HG02642 (cell line): Measurements from ENCODE around the gene KRTAP12-4.
"Not testable (repeated sequence)": the region's sequence is repeated elsewhere in the genome, so short reads cannot be mapped to it uniquely, and the experiment has no call there.

ENCODE experiments used
- ATAC-seq: cut with Tn5 transposase; IDR thresholded peaks from one replicate; pipeline ENCODE4 v1.9.1; 2021; ENCODE audit warnings: mild to moderate bottlenecking; ENCODE audit not compliant: unreplicated experiment, poor library complexity

The KRTAP12-4 gene, protein sequence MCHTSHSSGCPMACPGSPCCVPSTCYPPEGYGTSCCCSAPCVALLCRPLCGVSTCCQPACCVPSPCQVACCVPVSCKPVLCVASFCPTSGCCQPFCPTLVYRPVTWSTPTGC

DNA sequence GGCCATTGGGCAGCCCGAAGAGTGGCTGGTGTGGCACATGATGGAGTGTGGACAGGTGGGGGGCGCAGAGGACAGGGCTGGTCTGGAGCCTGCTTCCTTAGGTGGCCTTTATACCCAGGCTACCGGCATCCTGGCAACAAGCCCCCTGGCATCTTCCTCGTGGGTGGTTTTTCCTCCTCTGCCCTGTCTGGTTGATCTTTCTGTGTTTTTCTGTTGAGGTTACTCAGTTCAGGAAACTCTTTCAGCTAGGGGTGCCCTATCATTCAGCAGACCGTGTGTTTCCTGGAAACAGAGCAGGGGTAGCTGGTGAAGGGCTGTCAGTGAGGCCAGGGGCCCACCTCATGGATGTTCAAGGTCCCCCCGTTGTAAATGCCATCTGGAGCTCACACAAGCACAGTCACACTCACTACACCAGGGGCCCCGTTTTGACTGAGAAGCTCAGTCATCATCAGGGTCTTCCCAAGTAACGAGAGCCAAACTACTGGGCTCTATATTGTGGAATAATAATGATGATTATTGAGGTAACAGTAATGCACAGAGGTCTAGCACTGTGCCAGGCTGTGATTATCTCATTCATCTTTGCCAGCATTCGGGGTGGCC lies at the start of gene KRTAP12-4:
TSS of gene KRTAP12-4 (minus strand) at position 84 of the 600 bp plus-strand sequence. CDS start at position 39, 45 bp downstream.
- ATAC-seq: no peak

DNA sequence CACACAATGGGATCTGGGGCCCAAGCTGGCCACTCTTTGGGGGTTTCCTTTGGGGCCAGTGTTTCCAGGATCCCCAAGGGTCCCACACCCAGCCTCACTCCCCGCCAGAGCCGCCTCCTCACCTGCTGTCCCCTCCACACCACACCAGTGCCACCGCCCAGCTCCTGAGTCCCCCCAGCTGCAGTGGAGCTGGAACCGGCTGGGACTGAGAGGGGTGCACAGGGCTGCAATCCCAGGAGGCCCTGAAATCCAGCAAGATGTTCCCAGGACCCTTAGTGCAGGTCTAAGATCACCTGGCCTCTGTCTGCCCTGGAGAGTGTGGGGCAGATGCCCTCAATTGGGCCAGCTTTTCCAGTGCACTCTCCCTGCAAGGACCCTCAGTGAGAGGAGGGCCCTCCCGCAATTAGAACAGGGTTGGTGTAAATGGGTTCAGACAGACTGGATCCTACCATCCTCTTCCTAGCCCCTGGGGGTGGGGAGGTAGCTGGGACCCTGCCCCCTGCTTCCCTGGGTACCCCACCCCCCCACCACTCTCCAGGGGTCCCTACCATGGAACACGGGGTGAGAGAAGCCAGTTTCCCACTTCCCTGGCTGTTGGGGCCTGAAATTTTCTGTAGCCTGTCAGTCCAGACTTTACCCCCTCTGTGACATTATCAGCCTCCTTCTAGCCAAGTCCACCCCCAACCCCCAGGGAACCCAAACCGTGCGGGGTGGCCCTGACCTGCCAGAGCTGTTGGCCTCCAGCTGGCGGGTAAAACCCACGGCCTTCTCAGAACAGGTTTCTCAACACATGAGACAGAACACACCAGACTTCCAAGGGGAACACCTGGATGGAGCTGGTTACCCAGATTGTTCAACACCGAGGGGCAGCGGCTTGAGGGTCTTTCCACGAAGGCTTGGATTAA lies 49.5 kb upstream of the KRTAP12-4 start:
- ATAC-seq: no peak

DNA sequence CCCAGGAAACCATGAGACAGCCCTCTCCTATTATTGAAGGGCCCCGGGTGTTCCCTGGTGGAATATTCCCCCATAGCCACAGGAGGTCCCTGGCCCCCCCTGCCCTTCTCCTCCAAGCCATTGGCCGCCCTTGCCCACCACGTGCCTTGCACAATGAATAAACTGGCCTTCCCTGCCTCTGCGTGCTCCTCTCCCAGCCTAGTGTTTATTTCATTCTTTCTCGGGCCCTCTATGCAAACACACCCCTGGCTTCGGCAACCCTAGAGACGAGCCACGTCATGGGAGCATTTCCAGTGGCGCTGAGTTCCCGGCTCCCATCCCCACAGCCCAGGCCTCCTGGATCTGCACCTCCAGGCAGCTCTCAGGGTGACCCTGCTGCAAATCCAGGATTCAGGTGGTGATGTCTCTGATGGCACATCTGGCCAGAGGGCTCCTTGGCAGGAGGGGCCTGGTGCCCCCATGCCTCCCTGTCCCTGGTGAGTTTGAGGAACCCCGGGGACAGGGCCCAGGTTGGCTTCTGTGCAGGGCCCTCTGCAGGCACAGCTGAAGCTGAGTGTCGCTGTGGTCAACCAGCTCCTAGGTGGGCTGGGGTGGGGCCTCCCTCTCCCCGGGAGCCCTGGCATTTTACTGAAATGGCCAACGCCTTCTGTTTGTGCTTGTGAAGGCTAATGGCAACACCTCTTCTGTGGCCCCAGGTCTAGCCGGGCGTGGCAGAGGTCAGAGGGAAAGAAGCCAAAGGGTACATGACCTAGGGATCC lies 48.7 kb upstream of the KRTAP12-4 start:
- no peak for ATAC-seq

DNA sequence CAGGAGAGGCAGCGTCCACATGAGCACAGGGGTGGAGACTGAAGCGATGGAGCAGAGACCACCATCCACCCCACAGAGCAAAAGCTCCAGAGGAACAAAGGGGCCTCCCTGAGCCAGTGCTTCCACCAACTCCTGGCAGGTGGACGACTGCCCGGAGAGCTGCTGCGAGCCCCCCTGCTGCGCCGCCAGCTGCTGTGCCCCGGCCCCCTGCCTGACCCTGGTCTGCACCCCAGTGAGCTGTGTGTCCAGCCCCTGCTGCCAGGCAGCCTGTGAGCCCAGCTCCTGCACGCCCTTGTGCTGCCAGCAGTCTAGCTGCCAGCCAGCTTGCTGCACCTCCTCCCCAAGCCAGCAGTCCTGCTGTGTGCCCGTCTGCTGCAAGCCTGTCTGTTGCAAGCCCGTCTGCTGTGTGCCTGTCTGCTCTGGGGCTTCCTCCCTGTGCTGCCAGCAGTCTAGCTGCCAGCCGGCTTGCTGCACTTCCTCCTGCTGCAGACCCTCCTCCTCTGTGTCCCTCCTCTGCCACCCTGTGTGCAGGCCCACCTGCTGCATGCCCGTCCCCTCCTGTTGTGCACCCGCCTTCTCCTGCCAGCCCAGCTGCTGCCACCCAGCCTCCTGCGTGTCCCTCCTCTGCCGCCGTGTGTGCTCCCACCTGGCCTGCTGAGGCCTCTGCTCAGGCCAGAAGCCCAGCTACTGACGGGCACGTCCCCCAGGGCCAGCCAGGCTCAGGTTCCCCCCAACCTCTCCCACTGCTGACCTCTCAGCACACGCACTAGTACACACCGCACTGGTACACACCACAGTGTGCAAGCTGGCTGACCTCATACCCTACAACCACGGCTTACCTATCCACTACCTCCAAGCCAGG lies 47.9 kb upstream of the KRTAP12-4 start:
- ATAC-seq: no peak

DNA sequence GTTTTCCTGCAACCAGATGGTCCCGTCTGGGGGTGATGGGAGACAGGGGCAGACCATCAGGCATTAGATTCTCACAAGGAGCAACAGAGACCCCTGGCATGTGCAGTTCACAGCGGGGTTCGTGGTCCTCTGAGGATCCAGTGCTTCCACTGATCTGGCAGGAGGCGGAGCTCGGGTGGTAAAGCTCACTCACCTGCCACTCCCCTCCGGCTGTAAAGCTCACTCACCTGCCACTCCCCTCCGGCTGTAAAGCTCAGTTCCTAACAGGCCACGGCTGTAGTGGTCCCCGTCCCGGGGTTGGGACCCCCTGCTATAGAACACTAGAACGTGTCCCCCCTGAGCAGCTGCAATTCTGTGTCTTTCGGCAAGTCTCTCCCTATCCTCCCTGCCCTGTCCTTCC lies 47.1 kb upstream of the KRTAP12-4 start:
- no peak for ATAC-seq

DNA sequence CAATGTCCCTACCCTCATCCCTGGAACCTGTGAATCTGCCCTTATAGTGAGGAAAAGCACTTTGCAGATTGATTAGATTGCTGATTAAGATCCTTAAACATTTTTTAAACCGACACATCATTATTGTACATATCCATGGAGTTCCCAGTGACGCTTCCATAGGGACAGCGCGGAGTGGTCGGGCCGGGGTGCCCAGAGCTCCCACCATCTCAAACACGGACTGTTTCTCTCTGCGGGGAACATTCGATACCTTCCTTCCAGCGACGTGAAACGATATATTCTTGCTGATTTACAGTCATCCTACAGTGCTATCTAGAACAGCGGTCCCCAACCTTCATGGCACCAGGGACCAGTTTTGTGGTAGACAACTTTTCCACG lies 46.6 kb upstream of the KRTAP12-4 start:
- no peak for ATAC-seq

DNA sequence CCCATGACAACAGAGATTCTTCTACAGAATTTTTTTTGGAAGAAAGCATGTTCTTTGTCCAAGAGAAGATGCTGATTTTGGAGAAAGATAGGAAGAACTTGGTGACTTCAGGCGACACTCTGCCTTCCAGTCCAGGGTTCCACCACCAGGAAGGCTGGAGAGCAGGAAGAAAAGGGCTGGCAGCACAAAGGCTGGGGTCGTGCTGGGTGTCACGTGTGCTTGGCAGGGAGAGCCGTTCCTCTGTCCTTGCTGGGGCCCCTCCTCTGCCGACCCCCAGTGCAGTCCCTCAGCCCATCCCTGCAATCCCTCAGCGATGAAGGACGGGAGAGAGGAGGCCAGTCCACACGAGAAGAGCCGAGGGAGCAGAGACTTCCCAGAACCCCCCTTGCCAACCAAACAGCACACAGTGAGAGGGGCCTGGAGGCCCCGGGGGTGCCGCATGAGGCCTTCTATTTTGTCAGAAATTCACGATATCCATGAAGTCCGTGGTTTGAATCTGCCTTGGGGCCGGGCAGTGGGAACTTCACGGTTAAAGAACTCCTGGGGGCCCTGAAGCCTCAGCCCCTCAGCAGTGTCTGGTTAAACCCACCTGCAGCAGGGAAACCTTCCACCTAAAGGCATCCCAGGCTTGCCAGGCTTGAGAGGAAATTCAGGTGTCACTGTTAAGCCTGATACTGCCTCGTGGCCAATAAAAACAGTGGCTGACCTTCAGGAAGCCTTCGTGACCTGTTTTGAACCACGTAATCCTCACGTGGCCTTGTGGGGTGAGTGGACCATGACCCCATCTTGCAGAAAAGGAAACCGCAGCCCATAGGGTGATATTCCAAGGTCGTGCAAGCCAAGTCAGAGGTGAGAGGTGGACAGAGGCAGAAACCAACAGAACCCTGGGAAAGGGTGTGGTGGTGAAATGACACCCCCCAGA lies 45.9 kb upstream of the KRTAP12-4 start:
- no peak for ATAC-seq

DNA sequence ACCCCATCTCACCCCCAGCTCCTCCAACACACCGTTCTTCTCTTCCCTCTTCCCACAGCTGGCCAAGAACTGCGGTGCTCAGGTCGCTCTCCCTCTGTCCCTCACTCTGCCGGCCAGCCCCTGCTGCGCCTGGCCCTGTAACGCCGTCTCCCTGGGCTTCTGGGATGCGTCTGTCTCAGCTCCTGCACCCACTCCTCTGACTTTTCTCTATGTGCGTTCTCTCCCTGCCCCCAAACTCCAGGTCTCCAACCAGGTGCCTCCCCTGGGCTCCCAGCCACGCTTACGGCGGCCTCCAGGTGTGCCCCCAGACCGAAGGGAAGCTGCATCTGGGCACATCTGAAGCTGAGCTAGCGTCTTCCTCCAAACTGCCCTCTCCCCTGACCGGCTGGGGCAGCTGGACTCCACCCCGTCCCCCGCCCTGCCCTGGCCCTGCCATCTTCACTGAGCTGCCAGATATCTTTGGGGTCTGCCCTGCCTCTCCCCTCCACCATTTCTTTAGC lies 45.1 kb upstream of the KRTAP12-4 start:
- ATAC-seq: no peak

DNA sequence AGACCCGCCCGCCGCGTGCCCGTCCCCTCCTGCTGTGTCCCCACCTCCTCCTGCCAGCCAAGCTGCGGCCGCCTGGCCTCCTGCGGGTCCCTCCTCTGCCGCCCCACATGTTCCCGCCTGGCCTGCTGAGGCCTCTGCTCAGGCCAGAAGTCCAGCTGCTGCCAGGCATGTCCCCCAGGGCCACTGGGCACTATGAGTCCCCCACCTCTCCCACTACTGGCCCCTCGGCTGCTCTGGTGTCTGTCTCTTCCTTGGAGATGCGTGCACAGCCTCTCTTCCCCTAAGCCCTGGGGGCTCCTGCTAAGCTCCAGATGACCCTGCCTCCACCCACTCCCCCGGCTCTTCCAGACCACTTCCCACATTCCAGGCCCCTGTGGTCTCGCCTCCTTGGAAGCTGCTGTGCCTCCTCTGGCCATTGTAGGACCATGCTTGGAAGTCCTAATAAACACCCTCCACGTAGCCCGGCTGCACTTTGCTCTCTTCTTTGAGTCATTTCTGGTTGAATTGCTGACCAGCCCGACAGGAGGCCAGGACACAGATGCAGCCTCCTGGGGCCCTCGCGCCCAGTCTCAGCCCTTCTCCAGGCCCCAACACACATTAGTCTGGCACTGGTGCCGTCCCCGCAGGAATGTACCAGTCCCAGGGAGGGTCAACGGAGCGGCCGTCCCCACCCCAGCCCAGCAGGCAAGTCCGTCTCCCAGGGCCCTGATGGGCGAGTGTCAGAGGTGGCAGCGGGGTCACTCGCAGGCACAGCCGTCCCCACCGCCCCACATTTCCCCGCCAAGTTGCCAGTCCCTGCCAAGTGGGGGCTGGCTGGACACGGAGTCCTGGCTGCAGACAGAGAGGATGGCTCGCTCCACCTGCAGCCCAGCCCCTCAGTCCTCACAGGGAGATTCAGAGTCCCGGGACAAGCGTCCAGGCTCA lies 43.6 kb upstream of the KRTAP12-4 start:
- ATAC-seq: no peak

DNA sequence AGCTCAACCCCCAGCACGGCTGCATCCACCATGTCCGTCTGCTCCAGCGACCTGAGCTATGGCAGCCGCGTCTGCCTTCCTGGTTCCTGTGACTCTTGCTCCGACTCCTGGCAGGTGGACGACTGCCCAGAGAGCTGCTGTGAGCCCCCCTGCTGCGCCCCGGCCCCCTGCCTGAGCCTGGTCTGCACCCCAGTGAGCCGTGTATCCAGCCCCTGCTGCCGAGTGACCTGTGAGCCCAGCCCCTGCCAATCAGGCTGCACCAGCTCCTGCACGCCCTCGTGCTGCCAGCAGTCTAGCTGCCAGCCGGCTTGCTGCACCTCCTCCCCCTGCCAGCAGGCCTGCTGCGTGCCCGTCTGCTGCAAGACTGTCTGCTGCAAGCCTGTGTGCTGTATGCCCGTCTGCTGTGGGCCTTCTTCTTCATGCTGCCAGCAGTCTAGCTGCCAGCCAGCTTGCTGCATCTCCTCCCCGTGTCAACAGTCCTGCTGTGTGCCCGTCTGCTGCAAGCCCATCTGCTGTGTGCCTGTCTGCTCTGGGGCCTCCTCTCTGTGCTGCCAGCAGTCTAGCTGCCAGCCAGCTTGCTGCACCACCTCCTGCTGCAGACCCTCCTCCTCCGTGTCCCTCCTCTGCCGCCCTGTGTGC lies 42.8 kb upstream of the KRTAP12-4 start, which contains the start of gene KRTAP10-12:
TSS of gene KRTAP10-12 (plus strand) at position 1 of the 639 bp plus-strand sequence. CDS start at position 31, 30 bp downstream.
- ATAC-seq: not testable (repeated sequence)

DNA sequence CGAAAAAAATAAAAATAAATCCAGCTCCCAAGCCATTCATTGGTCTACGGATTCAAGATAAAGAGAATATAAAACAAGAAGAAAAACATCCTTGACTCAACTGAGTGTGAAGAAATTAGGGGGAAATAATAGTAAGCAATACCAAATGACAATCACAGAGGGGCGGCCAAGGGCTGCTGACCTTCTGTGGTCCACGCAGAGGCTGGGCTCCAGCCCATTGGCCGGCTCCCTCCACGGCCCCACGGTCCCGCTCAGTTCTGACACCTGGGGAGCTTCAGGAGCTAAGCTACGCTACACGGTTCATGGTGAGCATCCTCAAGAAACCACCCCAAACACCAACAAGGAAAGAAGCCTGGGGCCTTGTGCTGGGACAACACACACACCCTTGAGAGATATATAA lies 42.1 kb upstream of the KRTAP12-4 start:
- ATAC-seq: no peak

DNA sequence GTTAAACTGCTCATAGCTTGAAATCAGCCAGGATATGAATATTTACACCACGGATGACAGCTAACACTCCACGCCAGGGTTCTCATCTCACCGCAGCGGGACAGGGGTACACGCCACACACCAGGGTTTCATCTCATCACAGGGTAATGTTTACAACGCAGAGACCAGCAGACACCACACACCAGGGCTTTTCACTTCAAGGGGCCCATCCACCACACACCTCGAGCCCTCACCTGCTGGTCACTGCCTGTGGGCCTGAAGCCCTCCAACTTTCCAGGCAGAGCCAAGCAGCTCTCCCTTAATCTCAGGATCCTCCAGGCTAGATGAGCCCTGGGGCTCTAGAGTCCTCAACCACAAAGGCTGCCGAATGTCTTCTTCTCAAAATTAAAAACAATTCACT lies 41.2 kb upstream of the KRTAP12-4 start:
- no peak for ATAC-seq

DNA sequence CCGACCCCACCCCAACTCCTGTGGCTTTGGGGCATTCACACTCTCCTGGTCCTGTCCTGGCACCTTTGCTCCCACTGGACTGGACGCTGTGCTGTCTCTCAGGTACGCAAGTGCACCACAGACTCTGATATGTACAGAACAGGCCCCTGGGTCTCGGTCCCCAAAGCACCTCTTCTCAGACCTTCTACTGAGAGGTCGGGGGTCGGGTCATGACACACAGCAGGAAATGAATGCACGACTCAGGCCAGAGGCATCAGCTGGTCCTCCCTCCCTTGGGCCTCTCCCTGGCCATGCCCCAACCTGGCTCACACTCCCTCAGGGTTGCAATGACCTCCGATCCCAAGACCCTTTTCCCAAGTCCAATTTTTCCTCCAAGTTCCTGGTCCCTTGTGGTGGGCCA lies 40.7 kb upstream of the KRTAP12-4 start:
- ATAC-seq: no peak

DNA sequence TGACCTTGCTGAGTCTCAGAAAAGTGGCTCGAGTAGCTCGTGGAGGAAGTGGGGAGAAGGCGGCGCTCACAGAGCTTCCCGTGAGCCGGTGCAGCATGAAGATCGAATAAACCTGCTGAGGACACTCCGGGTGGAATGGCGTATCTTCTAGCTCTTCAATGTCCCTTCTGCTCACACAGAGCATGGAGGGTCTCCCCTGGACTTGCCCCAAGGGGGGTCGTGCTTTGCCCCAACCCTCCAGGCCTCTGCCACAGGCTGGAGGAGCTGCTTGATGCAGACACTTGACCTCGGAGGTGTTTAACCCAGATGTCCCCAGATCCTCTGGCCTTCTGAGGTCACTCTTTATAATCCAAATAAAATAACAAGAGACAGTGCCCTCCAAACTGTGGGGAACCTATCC lies 40.3 kb upstream of the KRTAP12-4 start:
- no peak for ATAC-seq

DNA sequence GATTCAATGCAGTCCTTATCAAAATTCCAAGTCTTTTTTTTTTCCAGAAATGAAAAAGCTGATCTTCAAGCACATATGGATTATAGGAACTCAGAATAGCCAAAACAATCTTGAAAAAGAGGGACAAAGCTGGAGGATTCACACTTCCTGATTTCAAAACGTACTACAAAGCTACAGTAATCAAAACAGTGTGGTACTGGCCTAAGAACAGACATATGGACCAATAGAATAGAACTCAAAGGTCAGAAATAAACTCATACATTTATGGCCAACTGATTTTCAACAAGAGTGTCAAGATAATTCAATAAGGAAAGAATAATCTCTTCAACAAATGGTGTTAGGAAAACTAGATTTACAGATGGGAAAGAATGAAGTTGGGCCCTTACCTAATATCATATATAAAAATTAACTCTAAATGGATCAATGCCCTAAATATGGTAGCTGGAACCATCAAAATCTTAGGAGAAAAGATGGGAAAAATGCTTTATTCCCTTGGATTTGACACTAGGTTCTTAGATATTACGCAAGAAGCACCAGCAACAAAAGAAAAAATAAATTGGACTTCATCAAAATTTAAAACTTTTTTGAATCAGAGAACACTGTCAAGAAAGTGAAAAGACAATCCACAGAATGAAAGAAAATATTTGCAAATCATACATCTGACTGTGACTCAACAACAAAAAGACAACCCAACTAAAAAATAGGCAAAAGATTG lies 38.5 kb upstream of the KRTAP12-4 start:
- ATAC-seq: no peak

DNA sequence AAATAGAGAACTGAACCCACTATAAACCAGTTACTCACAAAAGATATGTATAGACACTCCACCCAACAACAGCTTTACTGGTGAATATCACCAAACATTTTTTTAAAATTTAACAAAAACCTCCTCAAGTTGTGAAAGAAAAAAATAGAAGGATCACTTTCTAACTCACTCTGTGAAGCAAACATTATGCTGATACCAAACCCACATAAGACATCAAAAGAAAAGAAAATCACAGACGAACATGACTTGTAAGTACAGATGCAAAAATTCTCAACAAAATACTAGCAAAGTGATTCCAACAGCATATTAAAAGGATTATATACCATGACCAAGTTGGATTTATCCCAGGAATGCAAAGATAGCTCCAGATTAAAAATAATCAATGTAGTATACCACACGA lies 37.2 kb upstream of the KRTAP12-4 start:
- no peak for ATAC-seq
